ENCODE data around the gene C20orf202.

DNA sequence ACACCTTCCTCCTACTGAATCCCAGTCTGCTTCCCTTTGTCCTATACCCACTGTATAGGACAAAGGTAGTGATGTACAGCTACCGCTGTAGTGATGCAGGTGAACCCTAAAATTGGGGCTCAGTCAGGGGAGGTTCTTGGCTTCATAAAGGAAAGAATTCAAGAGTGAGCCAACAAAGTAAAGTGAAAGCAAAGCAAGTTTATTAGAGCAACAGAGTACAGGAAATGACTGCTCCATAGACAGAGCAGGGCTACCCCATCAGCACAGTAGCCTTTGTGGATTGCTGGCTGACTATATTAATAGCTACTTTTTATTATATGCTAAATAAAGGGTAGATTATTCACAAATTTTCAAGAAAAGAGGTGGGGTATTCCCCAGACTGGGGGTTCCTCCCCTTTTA lies 3.3 kb upstream of the C20orf202 start:
- no peak for TF ChIP-seq POLR2A (IDR thresholded peaks at IDR 0.05)
- TF ChIP-seq, protein P1, sequence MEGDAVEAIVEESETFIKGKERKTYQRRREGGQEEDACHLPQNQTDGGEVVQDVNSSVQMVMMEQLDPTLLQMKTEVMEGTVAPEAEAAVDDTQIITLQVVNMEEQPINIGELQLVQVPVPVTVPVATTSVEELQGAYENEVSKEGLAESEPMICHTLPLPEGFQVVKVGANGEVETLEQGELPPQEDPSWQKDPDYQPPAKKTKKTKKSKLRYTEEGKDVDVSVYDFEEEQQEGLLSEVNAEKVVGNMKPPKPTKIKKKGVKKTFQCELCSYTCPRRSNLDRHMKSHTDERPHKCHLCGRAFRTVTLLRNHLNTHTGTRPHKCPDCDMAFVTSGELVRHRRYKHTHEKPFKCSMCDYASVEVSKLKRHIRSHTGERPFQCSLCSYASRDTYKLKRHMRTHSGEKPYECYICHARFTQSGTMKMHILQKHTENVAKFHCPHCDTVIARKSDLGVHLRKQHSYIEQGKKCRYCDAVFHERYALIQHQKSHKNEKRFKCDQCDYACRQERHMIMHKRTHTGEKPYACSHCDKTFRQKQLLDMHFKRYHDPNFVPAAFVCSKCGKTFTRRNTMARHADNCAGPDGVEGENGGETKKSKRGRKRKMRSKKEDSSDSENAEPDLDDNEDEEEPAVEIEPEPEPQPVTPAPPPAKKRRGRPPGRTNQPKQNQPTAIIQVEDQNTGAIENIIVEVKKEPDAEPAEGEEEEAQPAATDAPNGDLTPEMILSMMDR (IDR thresholded peaks at IDR 0.05), result no peak
